Loucy (cell line): ENCODE data around the gene SLAIN2.

Experiments
- EZH2phosphoT487 ChIP-seq: fragments of 200-600 bp; IDR thresholded peaks from 2 replicates; pipeline ENCODE4 v1.6.1; 2018; ENCODE audit warnings: antibody characterized with exemption, mild to moderate bottlenecking, moderate library complexity, borderline replicate concordance
- TF ChIP-seq, protein P1 (sequence below): fragments of 200-600 bp; sonication (generic); conservative IDR thresholded peaks from 2 replicates; pipeline ENCODE4 v1.5.1; 2014; ENCODE audit warnings: mild to moderate bottlenecking, antibody characterized with exemption, low read length

DNA sequence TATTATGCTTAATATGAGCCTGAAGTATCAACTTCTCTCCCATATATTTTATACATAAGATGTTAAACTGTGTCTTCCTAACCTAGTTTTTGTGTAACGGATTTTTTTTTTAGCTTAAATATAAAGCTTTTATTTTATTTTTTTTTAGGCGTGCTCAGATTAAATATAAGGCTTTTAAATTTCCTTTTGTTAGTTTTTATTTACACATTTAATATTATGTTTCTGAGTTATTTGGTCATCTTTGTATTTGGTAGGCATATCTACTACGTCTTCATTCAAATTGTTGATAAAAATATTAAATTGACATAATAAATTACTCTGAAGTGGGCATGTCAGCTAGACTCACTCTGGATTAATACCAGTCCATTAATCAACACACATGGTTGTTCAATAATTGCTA, 4.2 kb downstream of the SLAIN2 start:
- TF ChIP-seq, protein P1, sequence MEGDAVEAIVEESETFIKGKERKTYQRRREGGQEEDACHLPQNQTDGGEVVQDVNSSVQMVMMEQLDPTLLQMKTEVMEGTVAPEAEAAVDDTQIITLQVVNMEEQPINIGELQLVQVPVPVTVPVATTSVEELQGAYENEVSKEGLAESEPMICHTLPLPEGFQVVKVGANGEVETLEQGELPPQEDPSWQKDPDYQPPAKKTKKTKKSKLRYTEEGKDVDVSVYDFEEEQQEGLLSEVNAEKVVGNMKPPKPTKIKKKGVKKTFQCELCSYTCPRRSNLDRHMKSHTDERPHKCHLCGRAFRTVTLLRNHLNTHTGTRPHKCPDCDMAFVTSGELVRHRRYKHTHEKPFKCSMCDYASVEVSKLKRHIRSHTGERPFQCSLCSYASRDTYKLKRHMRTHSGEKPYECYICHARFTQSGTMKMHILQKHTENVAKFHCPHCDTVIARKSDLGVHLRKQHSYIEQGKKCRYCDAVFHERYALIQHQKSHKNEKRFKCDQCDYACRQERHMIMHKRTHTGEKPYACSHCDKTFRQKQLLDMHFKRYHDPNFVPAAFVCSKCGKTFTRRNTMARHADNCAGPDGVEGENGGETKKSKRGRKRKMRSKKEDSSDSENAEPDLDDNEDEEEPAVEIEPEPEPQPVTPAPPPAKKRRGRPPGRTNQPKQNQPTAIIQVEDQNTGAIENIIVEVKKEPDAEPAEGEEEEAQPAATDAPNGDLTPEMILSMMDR, result no peak
- no peak for TF ChIP-seq EZH2phosphoT487
